ENCODE data around the gene CPNE8. TPM values are rescaled to one million over a fixed set of nuclear protein-coding genes. Genes with fewer than 3 reads are reported as not detected.

Gene CPNE8
- total RNA-seq, 2 experiments from 2014 or later: not detected

DNA sequence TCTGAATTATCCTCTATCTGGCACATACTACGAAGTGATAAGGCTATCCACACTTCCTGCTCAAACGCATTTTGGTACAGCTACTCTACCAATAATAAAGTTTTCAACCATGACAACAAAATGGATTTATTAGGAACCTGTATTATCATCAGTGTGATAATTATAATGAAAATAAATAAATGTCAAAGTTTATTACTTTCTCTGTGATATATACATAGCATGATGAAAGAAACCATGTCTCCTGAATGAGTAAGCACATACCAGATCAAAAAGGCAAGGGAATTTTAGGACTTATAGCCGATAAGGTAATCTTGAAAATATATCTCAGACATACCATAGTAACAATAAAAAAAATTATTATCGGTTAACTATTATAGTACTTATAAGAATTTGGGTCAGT, 61.1 kb downstream of the CPNE8 start:
- no peaks in the 10 kb centered on the region for H3K4me1 ChIP-seq (ENCODE audit: insufficient read depth, low read length, poor library complexity, severe bottlenecking)
- DNase-seq (ENCODE audit: low spot score): no peak
- POLR2A ChIA-PET: no interaction called here
- CTCF ChIA-PET (ENCODE audit: unreplicated experiment): no interaction called here
- H3K9me3 ChIP-seq (ENCODE audit: low read length): no peaks in the 10 kb centered on the region
- no peaks in the 10 kb centered on the region for H3K9me2 ChIP-seq (ENCODE audit: insufficient read depth, low read length)
- no peaks in the 10 kb centered on the region for H3K36me3 ChIP-seq (ENCODE audit: insufficient read depth, low read length)
- intact Hi-C loops (cut with micrococcal nuclease; ENCODE audit: unreplicated experiment): no loop called here
- TF ChIP-seq EZH2phosphoT487 (IDR thresholded peaks at IDR 0.05; ENCODE audit: borderline replicate concordance, low read depth, low read length): no peak
- TF ChIP-seq, protein P1, sequence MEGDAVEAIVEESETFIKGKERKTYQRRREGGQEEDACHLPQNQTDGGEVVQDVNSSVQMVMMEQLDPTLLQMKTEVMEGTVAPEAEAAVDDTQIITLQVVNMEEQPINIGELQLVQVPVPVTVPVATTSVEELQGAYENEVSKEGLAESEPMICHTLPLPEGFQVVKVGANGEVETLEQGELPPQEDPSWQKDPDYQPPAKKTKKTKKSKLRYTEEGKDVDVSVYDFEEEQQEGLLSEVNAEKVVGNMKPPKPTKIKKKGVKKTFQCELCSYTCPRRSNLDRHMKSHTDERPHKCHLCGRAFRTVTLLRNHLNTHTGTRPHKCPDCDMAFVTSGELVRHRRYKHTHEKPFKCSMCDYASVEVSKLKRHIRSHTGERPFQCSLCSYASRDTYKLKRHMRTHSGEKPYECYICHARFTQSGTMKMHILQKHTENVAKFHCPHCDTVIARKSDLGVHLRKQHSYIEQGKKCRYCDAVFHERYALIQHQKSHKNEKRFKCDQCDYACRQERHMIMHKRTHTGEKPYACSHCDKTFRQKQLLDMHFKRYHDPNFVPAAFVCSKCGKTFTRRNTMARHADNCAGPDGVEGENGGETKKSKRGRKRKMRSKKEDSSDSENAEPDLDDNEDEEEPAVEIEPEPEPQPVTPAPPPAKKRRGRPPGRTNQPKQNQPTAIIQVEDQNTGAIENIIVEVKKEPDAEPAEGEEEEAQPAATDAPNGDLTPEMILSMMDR (conservative IDR thresholded peaks at IDR 0.05; ENCODE audit: low read length): no peak
- no TSS peak for BruUV-seq (replicated peaks)
- H3K4me3 ChIP-seq (ENCODE audit: low read depth, low read length, poor library complexity, severe bottlenecking): no peak overlapping the region
- H2AFZ ChIP-seq (ENCODE audit: low read length): no peak overlapping the region
- H3K27ac ChIP-seq (ENCODE audit: low read depth, low read length, poor library complexity, severe bottlenecking): no peak overlapping the region
- H3K79me2 ChIP-seq (ENCODE audit: insufficient read depth, low read depth, low read length): no peaks in the 10 kb centered on the region
- H3K4me2 ChIP-seq (ENCODE audit: low read length): no peak overlapping the region
- H4K20me1 ChIP-seq (ENCODE audit: insufficient read depth, low read length): no peaks in the 10 kb centered on the region

GRCh38 chr12:38838056-38838850, 67.1 kb downstream of the CPNE8 start:
- BruUV-seq (replicated peaks): no TSS peak
- no peak overlapping the region for H3K4me2 ChIP-seq (ENCODE audit: low read length)
- no peaks in the 10 kb centered on the region for H4K20me1 ChIP-seq (ENCODE audit: insufficient read depth, low read length)
- H3K36me3 ChIP-seq (ENCODE audit: insufficient read depth, low read length): no peaks in the 10 kb centered on the region
- no peaks in the 10 kb centered on the region for H3K9me2 ChIP-seq (ENCODE audit: insufficient read depth, low read length)
- H3K4me3 ChIP-seq (ENCODE audit: low read depth, low read length, poor library complexity, severe bottlenecking): no peak overlapping the region
- ChIA-PET CTCF (ENCODE audit: unreplicated experiment) (no interaction called here), POLR2A (interaction anchor here (0.6 to 1.2 kb wide), 2 partner anchors 15 to 142 kb away, joined by 3 read pairs; no protein-coding TSS in a partner anchor)
- H3K4me1 ChIP-seq (ENCODE audit: insufficient read depth, low read length, poor library complexity, severe bottlenecking): no peaks in the 10 kb centered on the region
- intact Hi-C loops (cut with micrococcal nuclease; ENCODE audit: unreplicated experiment): no loop called here
- no peaks in the 10 kb centered on the region for H3K9me3 ChIP-seq (ENCODE audit: low read length)
- H3K79me2 ChIP-seq (ENCODE audit: insufficient read depth, low read depth, low read length): no peaks in the 10 kb centered on the region
- H3K27ac ChIP-seq (ENCODE audit: low read depth, low read length, poor library complexity, severe bottlenecking): no peak overlapping the region
- no peak overlapping the region for H2AFZ ChIP-seq (ENCODE audit: low read length)
- no peak for TF ChIP-seq EZH2phosphoT487 (IDR thresholded peaks at IDR 0.05; ENCODE audit: borderline replicate concordance, low read depth, low read length)
- TF ChIP-seq, protein P1 (conservative IDR thresholded peaks at IDR 0.05; ENCODE audit: low read length): no peak
- DNase-seq (ENCODE audit: low spot score): no peak

- no peak for DNase-seq (ENCODE audit: low spot score)
- no peaks in the 10 kb centered on the region for H3K4me1 ChIP-seq (ENCODE audit: insufficient read depth, low read length, poor library complexity, severe bottlenecking)
- ChIA-PET POLR2A (interaction anchor here (0.9 to 1.6 kb wide), 2 partner anchors 10 kb away, joined by 4 to 10 read pairs; no protein-coding TSS in a partner anchor), CTCF (ENCODE audit: unreplicated experiment) (no interaction called here)
- H3K9me2 ChIP-seq (ENCODE audit: insufficient read depth, low read length): no peaks in the 10 kb centered on the region
- no peak overlapping the region for H3K27ac ChIP-seq (ENCODE audit: low read depth, low read length, poor library complexity, severe bottlenecking)
- no peak overlapping the region for H3K4me3 ChIP-seq (ENCODE audit: low read depth, low read length, poor library complexity, severe bottlenecking)
- H2AFZ ChIP-seq (ENCODE audit: low read length): no peak overlapping the region
- no peak overlapping the region for H3K4me2 ChIP-seq (ENCODE audit: low read length)
- no TSS peak for BruUV-seq (replicated peaks)
- no peaks in the 10 kb centered on the region for H3K36me3 ChIP-seq (ENCODE audit: insufficient read depth, low read length)
- intact Hi-C loops (cut with micrococcal nuclease; ENCODE audit: unreplicated experiment): no loop called here
- no peaks in the 10 kb centered on the region for H4K20me1 ChIP-seq (ENCODE audit: insufficient read depth, low read length)
- no peaks in the 10 kb centered on the region for H3K9me3 ChIP-seq (ENCODE audit: low read length)
- H3K79me2 ChIP-seq (ENCODE audit: insufficient read depth, low read depth, low read length): no peaks in the 10 kb centered on the region
- TF ChIP-seq, protein P1 (conservative IDR thresholded peaks at IDR 0.05; ENCODE audit: low read length): no peak
- no peak for TF ChIP-seq EZH2phosphoT487 (IDR thresholded peaks at IDR 0.05; ENCODE audit: borderline replicate concordance, low read depth, low read length)
Observed at GRCh38 chr12:38831715-38832114, 73.7 kb downstream of the CPNE8 start.

Data from OCI-LY7 (cell line).